Uterus (tissue), 2 donors: Measurements from ENCODE around the gene CC2D2B.

Experiments used
- POLR2A ChIP-seq, 2 donors: fragments of 450-650 bp; IDR thresholded peaks; one replicate each; pipeline ENCODE4 v1.6.1; 2016; ENCODE audit warnings: antibody characterized with exemption in 2 of 2, mild to moderate bottlenecking in 1 of 2, moderate library complexity in 1 of 2
- TF ChIP-seq, protein P1 (sequence below), 4 experiments: fragments of 200-600 bp in 2 of 4; fragments of 450-650 bp in 2 of 4; sonication (generic) in 2 of 4; IDR thresholded peaks; one replicate each; pipeline ENCODE4 v1.5.1; 2016 to 2019; ENCODE audit warnings: antibody characterized with exemption in 4 of 4, mild to moderate bottlenecking in 2 of 4, moderate library complexity in 1 of 4

DNA sequence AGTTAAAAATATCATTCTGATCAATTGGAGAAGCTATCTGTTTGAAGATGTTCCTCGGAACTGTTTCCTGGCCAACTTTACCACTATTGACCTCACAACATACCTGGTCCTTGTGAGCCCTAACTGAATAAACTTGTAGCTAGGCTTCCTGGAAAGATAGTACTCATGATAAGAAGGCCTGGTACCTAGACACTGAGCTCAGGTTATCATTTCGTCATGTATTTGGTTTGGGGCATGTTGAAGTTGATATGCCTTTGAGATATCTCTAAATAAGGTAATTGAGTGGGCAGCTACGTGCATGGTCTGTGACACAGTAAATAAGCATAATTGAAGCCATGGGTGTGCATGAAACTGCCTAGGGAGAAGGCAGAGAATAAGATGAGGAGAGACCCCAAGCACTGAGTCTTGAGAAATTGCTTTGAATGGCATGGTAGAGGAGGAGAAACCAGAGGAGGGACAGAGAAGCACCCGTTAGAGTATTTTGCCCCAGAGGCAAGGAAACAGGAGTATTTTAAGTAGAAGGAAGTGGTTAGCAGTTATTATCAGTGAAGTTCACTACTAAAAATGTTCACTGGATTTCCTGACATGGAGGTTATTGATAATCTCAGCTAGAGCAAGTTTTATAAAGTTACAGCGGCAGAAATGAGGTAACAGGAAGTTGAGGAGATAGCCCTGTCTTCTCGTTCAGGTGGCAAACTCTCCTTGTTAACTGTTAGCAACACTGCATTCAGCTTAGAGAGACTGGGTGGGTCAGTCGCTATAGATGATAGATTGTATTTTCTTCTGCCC, 55.6 kb downstream of the CC2D2B start:
- TF ChIP-seq, protein P1, sequence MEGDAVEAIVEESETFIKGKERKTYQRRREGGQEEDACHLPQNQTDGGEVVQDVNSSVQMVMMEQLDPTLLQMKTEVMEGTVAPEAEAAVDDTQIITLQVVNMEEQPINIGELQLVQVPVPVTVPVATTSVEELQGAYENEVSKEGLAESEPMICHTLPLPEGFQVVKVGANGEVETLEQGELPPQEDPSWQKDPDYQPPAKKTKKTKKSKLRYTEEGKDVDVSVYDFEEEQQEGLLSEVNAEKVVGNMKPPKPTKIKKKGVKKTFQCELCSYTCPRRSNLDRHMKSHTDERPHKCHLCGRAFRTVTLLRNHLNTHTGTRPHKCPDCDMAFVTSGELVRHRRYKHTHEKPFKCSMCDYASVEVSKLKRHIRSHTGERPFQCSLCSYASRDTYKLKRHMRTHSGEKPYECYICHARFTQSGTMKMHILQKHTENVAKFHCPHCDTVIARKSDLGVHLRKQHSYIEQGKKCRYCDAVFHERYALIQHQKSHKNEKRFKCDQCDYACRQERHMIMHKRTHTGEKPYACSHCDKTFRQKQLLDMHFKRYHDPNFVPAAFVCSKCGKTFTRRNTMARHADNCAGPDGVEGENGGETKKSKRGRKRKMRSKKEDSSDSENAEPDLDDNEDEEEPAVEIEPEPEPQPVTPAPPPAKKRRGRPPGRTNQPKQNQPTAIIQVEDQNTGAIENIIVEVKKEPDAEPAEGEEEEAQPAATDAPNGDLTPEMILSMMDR (IDR thresholded peaks at IDR 0.05) = no peak
- TF ChIP-seq POLR2A (IDR thresholded peaks at IDR 0.05) = no peak
